SK-N-SH (cell line): Measurements from ENCODE around the gene PHLDB2.

Experiments used
- CTCF ChIP-seq: fragments of 200-600 bp; sonication (generic); IDR thresholded peaks from 2 replicates; pipeline ENCODE4 v1.6.1; 2017; ENCODE audit warnings: antibody characterized with exemption, mild to moderate bottlenecking, moderate library complexity
- FOXJ3 ChIP-seq: sonication (generic); formaldehyde crosslinking; IDR thresholded peaks from 2 replicates; pipeline ENCODE4 v1.5.1; 2020; ENCODE audit warnings: mild to moderate bottlenecking, missing genetic modification reagents
- FOXM1 ChIP-seq: IDR thresholded peaks from 2 replicates; pipeline ENCODE4 v1.4.0; 2012; ENCODE audit warnings: low read depth, mild to moderate bottlenecking
- REST ChIP-seq: IDR thresholded peaks from 2 replicates; pipeline ENCODE4 v1.6.1; 2012; ENCODE audit warnings: mild to moderate bottlenecking, low read depth, low read length, moderate library complexity
- RFX5 ChIP-seq: IDR thresholded peaks from 2 replicates; pipeline ENCODE4 v1.6.1; 2012; ENCODE audit warnings: mild to moderate bottlenecking, improper control_type of control experiment, low read length
- USF1 ChIP-seq: IDR thresholded peaks from 2 replicates; pipeline ENCODE4 v1.4.0; 2012; ENCODE audit warnings: low read depth, borderline replicate concordance

DNA sequence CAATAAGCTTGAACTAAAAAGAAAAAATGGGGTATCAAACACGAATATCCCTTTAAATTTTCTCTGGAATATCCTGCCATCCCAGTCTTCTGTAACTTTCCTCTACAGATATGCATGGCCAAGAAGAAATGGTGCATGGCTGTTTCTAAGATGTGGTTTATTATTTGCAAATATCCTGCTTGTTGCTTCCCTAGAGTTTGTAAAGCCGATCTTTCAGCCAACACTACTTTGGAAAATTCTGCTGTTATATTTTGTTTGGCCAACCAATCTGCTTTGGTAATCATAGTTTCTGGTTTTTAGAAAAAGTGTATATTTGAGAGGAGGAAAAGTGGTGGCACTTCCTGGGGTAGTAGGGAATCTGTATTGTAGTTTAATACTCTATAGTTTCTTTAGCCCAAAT lies 13.9 kb downstream of the PHLDB2 start:
- TF ChIP-seq USF1 (no peak), CTCF (no peak), RFX5 (no peak), FOXJ3 (CRISPR knock-in tag) (no peak), REST (no peak), FOXM1 (no peak)
